ENCODE results near the gene LGALS9B.
"Not testable (repeated sequence)": the region's sequence is repeated elsewhere in the genome, so short reads cannot be mapped to it uniquely, and the experiment has no call there.

DNA sequence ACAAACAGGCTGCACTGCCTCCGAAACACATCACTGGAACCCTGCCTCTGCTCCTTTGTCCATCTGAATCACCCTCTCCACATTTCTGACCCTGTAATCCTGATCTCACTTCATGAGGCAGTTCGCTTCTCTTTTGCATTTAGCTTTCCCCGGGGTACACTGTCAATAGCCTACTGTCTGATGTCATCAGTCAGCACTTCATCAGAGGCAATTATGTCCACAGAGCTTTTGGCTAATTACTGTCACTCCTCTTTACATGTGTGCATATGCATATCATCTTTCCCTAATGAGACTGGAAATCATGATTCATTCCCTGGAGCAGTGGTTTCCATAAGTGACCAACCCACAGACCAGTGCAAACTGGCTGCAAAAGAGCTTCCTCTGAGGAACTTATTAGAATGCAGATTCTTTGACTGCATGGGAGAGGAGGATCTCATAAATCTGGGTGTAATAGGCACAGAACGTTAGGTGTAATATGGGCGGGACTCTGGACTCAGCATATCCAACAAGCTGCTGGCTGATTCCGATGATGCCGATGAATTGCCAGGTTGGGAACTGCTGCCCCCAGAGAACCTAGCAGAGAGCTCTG lies 49.8 kb downstream of the LGALS9B start:
- not testable (repeated sequence) for TF ChIP-seq CTCF, POLR2A, POLR2AphosphoS5, EP300 (IDR thresholded peaks at IDR 0.05)
